GM12892 (cell line): ENCODE data around the gene TXNL1.

Experiments used
- POLR2A ChIP-seq: IDR thresholded peaks from 2 replicates; pipeline ENCODE4 v1.6.1; 2011; ENCODE audit warnings: low read depth, low read length, control low read depth
- POLR2AphosphoS5 ChIP-seq: IDR thresholded peaks from 2 replicates; pipeline ENCODE4 v1.6.1; 2011; ENCODE audit warnings: low read depth, low read length, control low read depth

GRCh38 chr18:56659111-56659510 lies 20.7 kb upstream of the TXNL1 start:
- TF ChIP-seq POLR2A: no peak
- no peak for TF ChIP-seq POLR2AphosphoS5
